Natural killer cell (primary cell): Measurements from ENCODE around the gene PPP1R15A. TPM values are rescaled to one million over a fixed set of nuclear protein-coding genes. Genes with fewer than 3 reads are reported as not detected.

Experiments used
- ATAC-seq, 3 donors: fragments of 150-1000 bp in 2 of 3; fragments of 200-7000 bp in 1 of 3; cut with Tn5 transposase; 1 replicate in 1 of 3; 2 replicates in 2 of 3; pipeline ENCODE4 v1.10.0; 2021; ENCODE audit warnings: mild to moderate bottlenecking in 2 of 3, moderate library complexity in 2 of 3
- DNase-seq, 2 donors: peaks; one replicate each; pipeline versions ENCODE4 v3.0.0 to v3.0.0-alpha.2; 2013 to 2021; ENCODE audit warnings: mixed read lengths in 1 of 2
- H3K27ac ChIP-seq: one replicate; pipeline ENCODE4 v1.5.1; 2013; ENCODE audit warnings: mild to moderate bottlenecking, low read length
- H3K27me3 ChIP-seq: one replicate; pipeline ENCODE4 v1.6.1; 2013; ENCODE audit warnings: low read length; ENCODE audit not compliant: control insufficient read depth, insufficient read depth
- H3K36me3 ChIP-seq: one replicate; pipeline ENCODE4 v1.6.1; 2013; ENCODE audit warnings: low read length; ENCODE audit not compliant: control insufficient read depth, insufficient read depth
- H3K4me1 ChIP-seq: one replicate; pipeline ENCODE4 v1.6.1; 2013; ENCODE audit warnings: low read length; ENCODE audit not compliant: control insufficient read depth, insufficient read depth
- H3K4me3 ChIP-seq: one replicate; pipeline ENCODE4 v1.5.1; 2013; ENCODE audit warnings: low read length
- H3K9me3 ChIP-seq: one replicate; pipeline ENCODE4 v1.6.1; 2013; ENCODE audit warnings: low read length; ENCODE audit not compliant: control insufficient read depth, insufficient read depth
- H3K27ac Mint-ChIP-seq, 2 donors: one replicate each; pipeline ENCODE4 v1.8.0; 2022; ENCODE audit warnings: mild to moderate bottlenecking in 2 of 2, mixed read lengths in 2 of 2, moderate library complexity in 1 of 2
- H3K27me3 Mint-ChIP-seq, 2 donors: one replicate each; pipeline ENCODE4 v1.8.0; 2022; ENCODE audit warnings: low read depth in 2 of 2, mixed read lengths in 2 of 2
- H3K36me3 Mint-ChIP-seq: one replicate; pipeline ENCODE4 v1.8.0; 2022; ENCODE audit warnings: mixed read lengths
- H3K4me1 Mint-ChIP-seq, 2 donors: one replicate each; pipeline ENCODE4 v1.8.0; 2022; ENCODE audit warnings: mixed read lengths in 2 of 2
- H3K4me3 Mint-ChIP-seq: one replicate; pipeline ENCODE4 v1.8.0; 2022; ENCODE audit warnings: mild to moderate bottlenecking, moderate library complexity, mixed read lengths
- H3K9me3 Mint-ChIP-seq, 2 donors: one replicate each; pipeline ENCODE4 v1.8.0; 2022; ENCODE audit warnings: mixed read lengths in 2 of 2
- CTCF ChIP-seq: fragments of 200-600 bp; IDR thresholded peaks from one replicate; pipeline ENCODE4 v1.8.0; 2022; ENCODE audit warnings: antibody characterized with exemption
- WGBS: methylation state at CpG from one replicate; pipeline ENCODE4 v1.1.7; 2013; ENCODE audit warnings: missing lambda C conversion rate; ENCODE audit not compliant: insufficient coverage; 5-methylcytosine and 5-hydroxymethylcytosine counted together
- intact Hi-C: fragments of 100-400 bp; cut with micrococcal nuclease; formaldehyde crosslinking; loops from one replicate; pipeline ENCODE4 v1.14.2; 2022
- total RNA-seq, 4 donors: library from RNA; stranded (reverse); fragments of 120-200 nt in 1 of 4; gene quantifications; one replicate each; pipeline versions ENCODE4 v1.2.3 to v1.2.4, GENCODE V29; 2013 to 2022

PPP1R15A gene
- total RNA-seq, 3 donors from 2014 or later (not counting 1 experiment from before 2014, with no cell fraction given): 942 to 1,308 (median 1,174) TPM

- under 1% methylated on average over 12 of the region's 12 CpGs for WGBS
- Histone ChIP-seq H3K9me3 (no peaks in the 10 kb centered on the region), H3K4me1 (peaks cover 23% of the 10 kb centered on the region), H3K27me3 (peaks cover 13% of the 10 kb centered on the region), H3K27ac (no peak overlapping the region), H3K4me3 (no peak overlapping the region), H3K36me3 (no peaks in the 10 kb centered on the region)
- Mint-ChIP-seq H3K27me3 (peaks cover 0 to 25% of the 10 kb centered on the region in 2 donors), H3K4me1 (peaks cover 14 to 23% of the 10 kb centered on the region in 2 donors), H3K36me3 (no peaks in the 10 kb centered on the region), H3K9me3 (no peaks in the 10 kb centered on the region), H3K4me3 (peak overlapping the region; percentile 69), H3K27ac (peak overlapping the region; percentile 59 to 90)
- ATAC-seq (peak; percentile 94 to 96 (median 96)), DNase-seq (peak; percentile 88 to 95)
- TF ChIP-seq CTCF: peak; percentile 76
- intact Hi-C loops: loop anchor here (1.0 kb wide), 2 partner anchors 40 to 47 kb away; no protein-coding TSS in a partner anchor
Measured at GRCh38 chr19:48835734-48836088, 36.5 kb upstream of the PPP1R15A start.

- DNase-seq (no peak), ATAC-seq (no peak)
- Mint-ChIP-seq H3K4me1 (peaks cover 14 to 23% of the 10 kb centered on the region in 2 donors), H3K27me3 (peaks cover 0 to 24% of the 10 kb centered on the region in 2 donors), H3K36me3 (no peaks in the 10 kb centered on the region), H3K27ac (peak within 1 kb of the TSS; percentile 59 to 90), H3K4me3 (peak within 1 kb of the TSS; percentile 81), H3K9me3 (no peaks in the 10 kb centered on the region)
- H3K27me3 ChIP-seq: peaks cover 13% of the 10 kb centered on the region
- H3K36me3 ChIP-seq: no peaks in the 10 kb centered on the region
- H3K9me3 ChIP-seq: no peaks in the 10 kb centered on the region
- intact Hi-C loops: no loop called here
- no peak within 1 kb of the TSS for H3K4me3 ChIP-seq
- peaks cover 23% of the 10 kb centered on the region for H3K4me1 ChIP-seq
- 5% methylated on average over 35 of the region's 35 CpGs for WGBS
- TF ChIP-seq CTCF: no peak
- no peak within 1 kb of the TSS for H3K27ac ChIP-seq
Measured at GRCh38 chr19:48836089-48837017, 35.9 kb upstream of the PPP1R15A start, which contains the start of gene HSD17B14. TSS of gene HSD17B14 (minus strand) at chr19:48836491. CDS start at chr19:48836411, 80 bp downstream.

- H3K9me3 ChIP-seq: no peaks in the 10 kb centered on the region
- H3K27ac Mint-ChIP-seq: peak overlapping the region; percentile 56 to 90
Measured at GRCh38 chr19:48837051-48837524, 35.1 kb upstream of the PPP1R15A start.

More at GRCh38 chr19:48837051-48837524, 35.1 kb upstream of the PPP1R15A start:
- WGBS: 6% methylated on average over 28 of the region's 29 CpGs
- Mint-ChIP-seq H3K4me1 (peaks cover 14 to 23% of the 10 kb centered on the region in 2 donors), H3K9me3 (no peaks in the 10 kb centered on the region), H3K36me3 (no peaks in the 10 kb centered on the region), H3K27me3 (peaks cover 0 to 22% of the 10 kb centered on the region in 2 donors), H3K4me3 (peak overlapping the region; percentile 81)
- Histone ChIP-seq H3K27me3 (peaks cover 13% of the 10 kb centered on the region), H3K4me3 (no peak overlapping the region), H3K27ac (no peak overlapping the region), H3K36me3 (no peaks in the 10 kb centered on the region), H3K4me1 (peaks cover 23% of the 10 kb centered on the region)
- TF ChIP-seq CTCF: no peak
- DNase-seq (peak; percentile 60 to 88), ATAC-seq (peak; percentile 56 to 79 (median 67))
- intact Hi-C loops: no loop called here
